NCI-H82 treated with DMSO at 0.1 percent for 48 hours (cell line): ENCODE data around the gene TNIK.

Source experiments
- DNase-seq: peaks from one replicate; lab custom pipeline; 2025; ENCODE audit not compliant: unreplicated experiment; lab: John Stamatoyannopoulos, UW

TNIK gene

DNA sequence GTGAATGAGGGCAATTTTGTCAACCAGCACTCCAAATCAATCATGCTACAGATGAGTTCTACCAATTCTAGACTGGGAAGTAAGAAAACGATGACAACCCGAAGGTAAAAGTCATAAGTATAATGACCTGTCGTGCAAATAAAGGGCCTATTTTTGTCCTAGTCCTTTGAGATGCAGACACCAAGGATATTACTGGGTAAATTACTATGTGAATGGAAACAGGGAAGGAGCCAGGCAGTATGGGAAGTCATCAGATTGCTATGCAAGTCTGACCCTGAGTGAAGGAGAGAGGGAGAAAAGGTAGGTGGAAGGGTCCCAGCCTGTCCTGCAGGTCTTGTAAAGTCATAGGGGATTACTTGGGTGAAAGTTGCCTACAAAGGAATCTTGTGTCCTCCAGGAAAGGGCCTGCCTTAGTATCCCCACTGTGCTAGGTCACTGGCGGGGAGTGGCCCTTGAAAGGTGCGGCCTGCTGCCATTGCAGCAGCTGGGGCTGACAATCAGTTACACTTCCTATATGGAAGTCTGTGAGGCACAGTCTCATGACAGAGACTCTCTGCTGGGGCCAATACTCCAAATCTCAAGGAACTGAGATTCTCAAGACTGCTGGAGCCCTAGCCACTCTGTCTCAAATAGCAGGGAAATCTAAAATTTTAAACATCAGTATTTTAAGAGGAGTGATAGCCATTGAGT, 283.8 kb downstream of the TNIK start:
- DNase-seq = no peak

GRCh38 chr3:171175741-171176234, 284.4 kb downstream of the TNIK start:
- DNase-seq = no peak

GRCh38 chr3:171173736-171174135, 286.5 kb downstream of the TNIK start:
- no peak for DNase-seq

DNA sequence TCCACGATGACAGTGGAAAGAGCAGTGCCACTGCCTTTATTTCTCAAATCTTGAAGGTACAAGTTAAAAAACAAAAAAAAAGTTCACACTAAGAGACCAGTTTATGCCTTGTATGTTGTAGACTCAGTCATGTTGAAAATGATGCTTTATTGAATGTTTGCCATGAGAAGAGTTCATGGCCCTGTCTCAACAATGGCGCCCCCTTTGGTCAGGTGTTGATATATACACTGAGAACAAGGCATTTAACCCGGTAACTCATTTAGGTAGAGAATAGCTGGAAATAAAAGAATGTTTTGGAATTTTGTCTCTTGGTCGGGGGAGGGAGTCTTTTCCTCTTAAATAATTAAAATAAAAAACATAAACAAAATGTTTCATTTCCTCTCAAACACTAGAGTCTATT, 288.1 kb downstream of the TNIK start:
- DNase-seq = no peak

- no peak for DNase-seq
Observed at GRCh38 chr3:171169866-171170265, 290.3 kb downstream of the TNIK start.

GRCh38 chr3:171169443-171169842, 290.8 kb downstream of the TNIK start:
- no peak for DNase-seq

DNA sequence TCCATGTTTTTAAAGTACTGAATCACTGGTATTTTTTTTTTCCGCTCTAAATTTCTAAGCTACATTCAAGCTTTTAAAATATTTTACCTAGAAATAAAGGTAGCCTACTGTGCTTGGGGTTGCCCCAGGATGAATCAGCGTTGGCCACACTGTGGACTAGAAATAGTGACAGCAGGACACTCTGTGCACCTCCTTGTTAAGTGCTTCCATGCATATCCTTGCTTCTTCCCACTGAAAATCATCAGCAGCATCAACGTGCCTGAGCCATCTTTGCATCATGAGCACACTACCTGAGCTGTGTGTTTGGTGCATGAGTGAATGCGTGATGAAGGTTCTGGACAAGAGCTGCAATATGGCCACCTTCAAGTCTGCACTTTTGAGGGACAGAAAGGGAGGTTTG, 291.7 kb downstream of the TNIK start:
- DNase-seq = no peak

DNA sequence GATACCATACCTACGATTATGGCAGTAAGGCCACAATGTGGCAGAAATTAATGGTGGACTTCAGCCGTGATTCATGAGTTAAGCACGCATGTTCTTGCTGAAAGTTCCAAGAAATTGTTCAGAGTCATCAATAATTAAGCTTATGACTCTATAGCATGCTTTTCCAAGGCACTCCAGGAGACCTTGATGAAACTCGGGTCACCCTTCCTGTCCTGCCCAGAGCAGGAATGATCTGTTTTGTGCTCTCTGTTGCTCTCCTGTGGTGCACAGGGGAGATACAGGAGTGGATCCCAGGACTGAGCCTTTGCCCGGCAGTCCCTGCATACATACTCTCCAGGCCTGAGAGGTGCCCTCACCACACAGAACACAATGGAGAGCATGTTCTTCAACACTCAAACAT, 292.1 kb downstream of the TNIK start:
- no peak for DNase-seq

DNA sequence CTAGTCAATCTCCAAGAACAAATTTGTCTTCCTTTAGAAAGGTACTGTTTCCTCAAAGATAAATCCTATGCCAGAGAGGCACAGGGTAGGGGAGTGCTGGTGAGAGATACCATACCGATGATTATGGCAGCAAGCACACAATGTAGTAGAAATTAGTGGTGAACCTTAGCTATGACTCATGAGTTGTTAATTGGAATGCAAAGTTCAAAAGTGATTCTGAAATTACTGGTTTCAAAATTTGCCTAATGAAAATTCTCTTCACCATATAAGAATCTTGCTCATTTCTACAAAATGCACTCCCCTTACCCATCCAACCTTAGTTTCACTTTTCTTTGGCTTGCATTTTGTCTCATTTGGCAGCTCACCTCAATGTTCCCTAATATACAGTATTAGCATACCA, 294.2 kb downstream of the TNIK start:
- DNase-seq = no peak

- DNase-seq = no peak
Observed at GRCh38 chr3:171165499-171165921, 294.7 kb downstream of the TNIK start.

DNA sequence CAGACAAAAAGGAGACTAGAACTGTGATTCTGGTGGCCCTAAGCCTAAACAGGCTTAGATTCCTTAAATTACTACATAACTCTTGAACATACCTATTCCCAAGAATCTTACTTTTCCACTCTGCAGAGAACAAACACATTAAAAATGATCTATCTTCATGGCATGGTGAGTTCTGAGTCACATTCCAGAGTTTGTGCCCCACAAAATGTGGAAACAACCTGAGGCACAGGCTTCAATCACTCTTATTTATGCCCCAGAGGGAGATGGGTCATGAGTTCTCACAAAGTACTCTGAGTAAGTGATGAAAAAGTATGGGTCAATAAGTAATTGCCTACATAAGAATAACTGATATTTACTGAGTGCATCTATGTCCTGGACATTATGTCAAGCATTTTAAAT, 296.1 kb downstream of the TNIK start:
- DNase-seq = no peak

DNA sequence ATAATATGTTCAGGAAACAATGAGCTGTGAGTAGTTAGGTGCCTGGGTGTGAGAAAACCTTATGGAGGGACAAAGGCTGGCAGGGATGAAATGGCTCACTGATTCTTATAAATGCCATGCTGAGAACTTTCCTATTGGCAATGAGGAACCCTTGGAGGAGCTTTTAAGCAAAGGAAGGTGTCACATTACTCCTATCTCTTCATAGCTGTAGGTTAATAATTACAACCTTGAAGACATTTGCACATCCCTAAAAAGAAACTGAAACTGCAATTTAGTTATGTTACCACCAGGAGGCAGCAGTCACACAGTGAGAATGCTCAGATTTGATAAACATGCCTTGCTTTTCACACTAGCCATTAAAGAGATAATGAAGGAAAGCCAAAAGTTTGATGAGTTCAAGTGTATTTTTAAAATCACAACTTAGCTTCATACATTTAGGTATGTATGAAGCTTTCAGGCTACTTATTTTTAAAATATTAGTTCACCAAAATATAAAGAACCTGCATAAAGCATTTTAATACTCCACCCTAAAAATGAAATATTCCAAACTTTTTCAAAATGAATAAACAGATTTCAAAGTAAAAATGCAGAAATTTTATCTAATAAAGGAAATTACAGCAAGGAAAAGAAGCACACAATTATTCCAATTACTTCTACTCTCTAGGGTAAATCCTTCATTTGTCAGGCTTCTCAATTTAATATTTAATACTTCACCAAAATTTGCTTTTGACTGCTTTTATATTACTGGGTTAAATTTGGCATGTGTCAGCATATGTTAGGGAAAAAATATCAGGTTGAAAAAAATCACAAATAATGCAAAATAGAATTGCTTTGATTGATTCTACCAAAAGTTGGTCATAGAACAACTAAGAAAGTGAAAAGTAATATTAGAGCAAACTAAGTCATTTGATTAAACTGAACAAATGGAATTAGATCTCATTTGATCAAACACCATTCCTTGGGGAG, 296.8 kb downstream of the TNIK start:
- peak; percentile 26 for DNase-seq

- no peak for DNase-seq
Observed at GRCh38 chr3:171160325-171160724, 299.9 kb downstream of the TNIK start.

- DNase-seq = no peak
Observed at GRCh38 chr3:171159822-171160157, 300.4 kb downstream of the TNIK start.

- DNase-seq = no peak
Observed at GRCh38 chr3:171159024-171159821, 301.0 kb downstream of the TNIK start.

- DNase-seq = no peak
Observed at GRCh38 chr3:171157980-171158379, 302.2 kb downstream of the TNIK start.

DNA sequence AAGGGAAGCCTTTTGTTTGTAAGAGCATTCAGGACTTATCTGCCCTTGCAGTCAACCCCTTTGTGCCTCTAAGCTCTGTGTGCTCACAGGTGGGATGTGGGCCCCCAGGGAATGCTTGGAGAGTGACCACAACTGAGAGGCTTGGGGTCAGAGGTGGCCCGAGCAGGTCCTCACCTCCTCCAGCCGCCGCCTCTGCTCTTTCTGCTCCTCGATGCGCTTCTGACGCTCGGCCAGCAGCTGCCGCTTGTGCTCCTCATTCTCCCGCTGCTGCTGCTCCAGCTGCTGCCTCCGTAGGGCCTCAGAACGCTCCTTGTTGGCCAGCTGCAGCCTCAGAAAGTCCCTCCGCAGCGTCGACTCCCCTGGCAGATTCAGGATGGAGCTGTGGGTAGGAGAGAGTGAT, 302.9 kb downstream of the TNIK start:
- no peak for DNase-seq

DNA sequence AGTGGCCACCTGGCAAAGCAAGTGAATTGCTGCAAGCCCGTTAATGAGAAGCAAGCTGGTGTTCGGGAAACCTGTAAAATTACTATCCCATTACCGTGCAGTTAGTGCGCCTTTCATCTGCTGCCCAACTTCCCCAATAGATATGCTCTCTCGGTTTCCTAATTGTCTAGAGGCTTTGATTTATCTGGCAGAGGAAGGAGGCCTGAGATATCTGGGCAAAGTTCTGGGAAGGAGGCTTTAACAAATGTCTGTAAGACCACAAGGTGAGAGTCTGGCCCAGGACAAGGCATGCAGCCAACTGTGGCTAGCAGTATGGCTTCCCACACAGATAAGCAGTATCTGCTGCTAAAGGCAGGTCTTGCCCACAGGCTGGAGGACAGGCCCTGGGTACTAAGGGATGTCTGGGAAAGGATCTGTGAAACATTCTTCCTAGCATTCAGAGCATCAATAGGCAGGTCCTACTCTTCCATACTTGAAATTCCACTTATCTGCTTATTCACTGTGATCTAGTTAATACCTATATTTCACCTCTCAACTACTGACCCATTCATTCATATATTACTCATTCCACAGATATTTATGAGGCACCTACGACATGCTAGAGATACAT, 303.7 kb downstream of the TNIK start:
- peak; percentile 78 for DNase-seq

DNA sequence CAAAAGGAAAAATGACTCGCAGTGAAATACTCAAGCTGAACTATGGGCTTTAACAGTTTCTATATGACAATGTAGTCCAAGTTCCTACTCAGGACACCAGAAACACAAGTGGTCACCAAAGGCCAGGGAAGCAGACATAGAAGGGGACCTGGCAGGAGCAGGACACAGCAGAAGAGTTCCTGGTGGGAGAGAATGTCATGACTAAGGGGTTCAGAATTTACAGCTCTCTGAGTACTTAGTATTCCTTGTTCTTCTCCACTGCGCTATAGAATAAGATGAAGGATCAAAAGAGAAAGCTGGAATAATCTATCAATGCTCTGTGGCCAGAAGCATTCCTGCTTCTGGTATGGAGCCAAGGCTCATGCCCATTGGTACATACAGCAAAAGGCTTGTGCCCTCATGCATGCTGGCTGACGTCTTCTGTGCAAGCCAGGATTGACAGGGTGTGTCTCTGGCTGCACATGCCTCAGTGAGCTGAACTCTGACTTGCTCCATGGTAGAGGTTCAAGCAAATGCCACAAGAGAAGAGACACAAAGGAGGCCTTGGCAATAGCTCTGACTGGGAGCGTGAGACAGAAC, 305.0 kb downstream of the TNIK start:
- no peak for DNase-seq

DNA sequence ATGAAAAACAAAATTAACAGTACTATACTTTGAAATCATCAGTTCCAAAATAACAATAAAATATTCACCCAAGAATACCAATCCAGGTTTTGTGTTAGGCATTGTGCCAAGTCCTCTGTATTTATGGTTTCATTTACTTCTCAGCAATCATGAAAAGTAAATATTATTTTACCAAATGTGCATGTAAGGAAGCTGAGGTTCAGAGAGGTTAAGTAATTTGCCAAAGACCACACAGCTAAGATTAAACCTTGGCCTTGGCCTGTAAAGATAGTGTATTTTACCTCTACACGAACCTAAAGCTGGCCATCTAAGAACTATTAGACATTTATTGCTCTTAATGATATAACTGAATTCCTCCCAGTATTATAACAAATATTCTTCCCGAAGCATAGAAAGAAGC, 309.3 kb downstream of the TNIK start:
- DNase-seq = no peak
